GM13976 (cell line): Measurements from ENCODE around the gene ADAMTS10.
A peak's percentile ranks its signal among the peaks of the same experiment; 100 is the strongest.
"Not testable (repeated sequence)": the region's sequence is repeated elsewhere in the genome, so short reads cannot be mapped to it uniquely, and the experiment has no call there.

Experiments used
- DNase-seq: peaks from one replicate; pipeline ENCODE4 v3.0.0; 2012; ENCODE audit warnings: low spot score
- in situ Hi-C: fragments of 300-500 bp; cut with MboI; formaldehyde crosslinking; loops from one replicate; pipeline ENCODE4 v1.12.0; 2022; ENCODE audit warnings: low sequenced_read_pairs, mixed read lengths, inconsistent platforms; ENCODE audit not compliant: unreplicated experiment
- TF ChIP-seq, protein P1 (sequence below): IDR thresholded peaks from 2 replicates; pipeline ENCODE4 v1.5.1; 2012; ENCODE audit warnings: borderline replicate concordance, mild to moderate bottlenecking; ENCODE audit not compliant: insufficient read depth; ENCODE audit errors: extremely low read depth, missing control alignments, control extremely low read depth

Gene ADAMTS10

DNA sequence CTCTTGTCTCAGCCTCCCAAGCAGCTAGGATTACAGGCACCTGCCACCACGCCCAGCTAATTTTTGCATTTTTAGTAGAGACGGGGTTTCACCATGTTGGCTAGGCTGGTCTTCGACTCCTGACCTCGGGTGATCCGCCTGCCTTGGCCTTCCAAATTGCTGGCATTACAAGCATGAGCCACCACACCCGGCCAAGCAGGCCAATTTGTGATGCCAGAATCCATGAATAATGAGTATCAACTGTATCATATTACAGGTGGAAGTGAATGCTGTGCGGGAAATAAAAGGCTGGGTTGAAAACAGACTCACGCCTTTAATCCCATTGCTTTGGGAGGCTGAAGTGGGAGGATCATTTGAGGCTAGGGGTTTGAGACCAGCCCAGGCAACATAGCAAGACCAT is 16.3 kb upstream of the ADAMTS10 start:
- in situ Hi-C loops, result no loop called here

DNA sequence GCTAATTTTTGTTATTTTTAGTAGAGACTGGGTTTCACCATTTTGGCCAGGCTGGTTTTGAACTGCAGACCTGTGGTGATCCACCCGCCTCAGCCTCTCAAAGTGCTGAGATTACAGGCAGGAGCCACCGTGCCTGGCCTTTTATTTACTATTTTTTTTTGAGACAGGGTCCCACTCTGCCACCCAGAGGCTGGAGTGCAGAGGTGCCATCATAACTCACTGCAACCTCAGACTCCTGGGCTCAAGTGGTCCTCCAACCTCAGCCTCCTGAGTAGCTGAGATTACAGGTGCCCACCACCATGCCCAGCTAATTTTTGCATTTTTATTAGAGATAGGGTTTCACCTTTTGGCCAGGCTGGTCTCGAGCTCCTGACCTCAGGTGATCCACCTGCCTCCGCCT is 12.4 kb upstream of the ADAMTS10 start:
- DNase-seq, in situ Hi-C loops: not testable (repeated sequence)

More for the DNA sequence above, 16.3 kb upstream of the ADAMTS10 start:
- TF ChIP-seq, protein P1, sequence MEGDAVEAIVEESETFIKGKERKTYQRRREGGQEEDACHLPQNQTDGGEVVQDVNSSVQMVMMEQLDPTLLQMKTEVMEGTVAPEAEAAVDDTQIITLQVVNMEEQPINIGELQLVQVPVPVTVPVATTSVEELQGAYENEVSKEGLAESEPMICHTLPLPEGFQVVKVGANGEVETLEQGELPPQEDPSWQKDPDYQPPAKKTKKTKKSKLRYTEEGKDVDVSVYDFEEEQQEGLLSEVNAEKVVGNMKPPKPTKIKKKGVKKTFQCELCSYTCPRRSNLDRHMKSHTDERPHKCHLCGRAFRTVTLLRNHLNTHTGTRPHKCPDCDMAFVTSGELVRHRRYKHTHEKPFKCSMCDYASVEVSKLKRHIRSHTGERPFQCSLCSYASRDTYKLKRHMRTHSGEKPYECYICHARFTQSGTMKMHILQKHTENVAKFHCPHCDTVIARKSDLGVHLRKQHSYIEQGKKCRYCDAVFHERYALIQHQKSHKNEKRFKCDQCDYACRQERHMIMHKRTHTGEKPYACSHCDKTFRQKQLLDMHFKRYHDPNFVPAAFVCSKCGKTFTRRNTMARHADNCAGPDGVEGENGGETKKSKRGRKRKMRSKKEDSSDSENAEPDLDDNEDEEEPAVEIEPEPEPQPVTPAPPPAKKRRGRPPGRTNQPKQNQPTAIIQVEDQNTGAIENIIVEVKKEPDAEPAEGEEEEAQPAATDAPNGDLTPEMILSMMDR, result no peak
- DNase-seq, result no peak

DNA sequence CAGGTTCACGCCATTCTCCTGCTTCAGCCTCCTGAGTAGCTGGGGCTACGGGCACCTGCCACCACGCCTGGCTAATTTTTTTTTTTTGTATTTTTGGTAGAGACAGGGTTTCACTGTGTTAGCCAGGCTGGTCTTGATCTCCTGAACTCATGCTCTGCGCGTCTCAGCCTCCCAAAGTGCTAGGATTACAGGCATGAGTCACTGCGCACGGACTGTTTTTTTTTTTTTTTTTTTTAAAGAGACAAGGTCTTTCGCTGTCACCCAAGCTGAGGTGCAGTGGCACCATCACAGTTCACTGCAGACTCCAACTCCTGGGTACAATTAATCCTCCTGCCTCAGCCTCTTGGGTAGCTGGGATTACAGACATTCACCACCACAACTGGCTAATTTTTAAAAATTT is 8.2 kb upstream of the ADAMTS10 start:
- no peak for DNase-seq
- TF ChIP-seq, protein P1, result no peak
- in situ Hi-C loops, result no loop called here

DNA sequence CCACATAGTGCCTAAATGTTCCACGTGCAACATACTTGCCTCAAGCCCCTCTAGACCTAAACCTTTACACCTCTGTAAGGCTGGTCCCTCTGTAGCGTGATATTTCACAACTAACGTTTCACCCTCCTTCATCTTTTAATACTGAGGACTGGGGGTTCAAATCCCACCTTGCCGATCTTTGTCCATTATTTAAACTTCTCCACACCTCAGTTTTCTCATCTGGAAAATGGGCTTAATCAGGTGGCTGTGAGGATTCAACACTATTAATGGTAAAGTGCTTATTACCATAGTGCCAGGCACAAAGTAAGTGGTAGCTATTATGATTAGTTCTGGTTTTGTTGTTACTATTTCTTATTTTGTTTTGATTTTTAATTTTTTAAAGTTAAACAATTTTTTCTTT is 7.5 kb upstream of the ADAMTS10 start:
- in situ Hi-C loops, result no loop called here
- TF ChIP-seq, protein P1, result no peak
- DNase-seq, result no peak

DNA sequence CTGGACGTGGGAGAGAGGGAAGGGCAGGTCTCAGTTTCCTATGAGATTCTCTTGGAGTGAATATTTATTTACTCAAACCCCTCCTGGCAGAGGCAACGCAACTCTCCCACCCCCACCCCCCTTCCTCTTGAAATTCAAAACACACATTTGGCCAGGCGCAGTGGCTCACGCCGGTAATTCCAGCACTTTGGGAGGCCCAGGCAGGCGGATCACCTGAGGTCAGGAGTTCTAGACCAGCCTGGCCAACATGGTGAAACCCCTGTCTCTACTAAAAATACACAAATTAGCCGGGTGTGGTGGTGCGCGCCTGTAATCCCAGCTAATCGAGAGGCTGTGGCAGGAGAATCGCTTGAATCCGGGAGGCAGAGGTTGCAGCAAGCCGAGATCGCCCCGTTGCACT is 6.8 kb upstream of the ADAMTS10 start:
- in situ Hi-C loops, DNase-seq: not testable (repeated sequence)

DNA sequence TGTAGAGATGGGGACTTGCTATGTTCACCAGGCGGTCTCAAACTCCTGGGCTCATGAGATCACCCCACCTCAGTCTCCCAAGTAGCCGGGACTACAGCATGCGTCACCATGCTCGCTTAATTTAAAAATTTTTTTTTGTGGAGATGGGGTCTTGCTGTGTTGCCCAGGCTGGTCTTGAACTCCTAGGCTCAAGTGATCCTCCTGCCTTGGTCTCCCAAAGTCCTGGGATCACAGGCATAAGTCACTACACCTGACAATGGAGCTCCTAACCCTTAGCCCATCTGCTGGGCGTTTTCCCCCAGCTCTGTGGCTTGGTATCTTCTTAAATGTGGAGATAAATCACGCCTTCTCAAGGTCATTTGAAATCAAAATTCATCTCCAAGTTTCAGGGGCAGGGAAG is 6.3 kb upstream of the ADAMTS10 start:
- no peak for DNase-seq
- in situ Hi-C loops, result no loop called here
- TF ChIP-seq, protein P1, result no peak

DNA sequence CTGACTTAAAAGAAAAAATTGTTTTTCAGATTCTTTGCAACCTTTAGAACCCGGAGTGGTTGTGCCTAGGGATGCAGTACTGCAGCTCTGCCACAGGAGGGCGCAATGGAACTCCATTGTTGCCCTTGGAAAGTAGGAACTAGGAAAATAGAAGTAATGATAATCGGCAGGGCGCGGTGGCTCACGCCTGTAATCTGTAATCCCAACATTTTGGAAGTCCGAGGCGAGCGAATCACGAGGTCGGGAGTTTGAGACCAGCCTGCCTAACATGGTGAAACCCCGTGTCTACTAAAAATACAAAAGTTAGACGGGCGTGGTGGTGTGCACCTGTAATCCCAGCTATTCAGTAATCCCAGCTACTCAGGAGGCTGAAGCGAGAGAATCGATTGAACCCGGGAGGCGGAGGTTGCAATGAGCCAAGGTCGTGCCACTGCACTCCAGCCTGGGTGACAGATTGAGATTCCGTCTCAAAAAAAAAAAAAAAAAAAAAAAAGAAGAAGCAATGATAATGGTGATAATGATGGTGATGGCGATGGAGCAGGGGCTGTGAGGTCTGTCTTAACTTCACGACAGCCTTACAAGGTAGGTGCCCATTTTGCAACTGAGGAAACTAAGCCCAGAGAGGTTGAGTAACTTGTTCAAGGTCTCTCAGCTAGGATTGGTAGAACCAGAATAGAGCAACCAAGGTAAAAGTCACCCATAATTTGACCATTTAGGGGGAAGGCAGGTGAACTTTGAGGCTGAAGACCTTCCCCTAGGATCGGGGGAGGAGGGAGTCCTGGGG is 5.5 kb upstream of the ADAMTS10 start:
- DNase-seq, result peak; percentile 67
- TF ChIP-seq, protein P1, result peak; percentile 78
- in situ Hi-C loops, result no loop called here

DNA sequence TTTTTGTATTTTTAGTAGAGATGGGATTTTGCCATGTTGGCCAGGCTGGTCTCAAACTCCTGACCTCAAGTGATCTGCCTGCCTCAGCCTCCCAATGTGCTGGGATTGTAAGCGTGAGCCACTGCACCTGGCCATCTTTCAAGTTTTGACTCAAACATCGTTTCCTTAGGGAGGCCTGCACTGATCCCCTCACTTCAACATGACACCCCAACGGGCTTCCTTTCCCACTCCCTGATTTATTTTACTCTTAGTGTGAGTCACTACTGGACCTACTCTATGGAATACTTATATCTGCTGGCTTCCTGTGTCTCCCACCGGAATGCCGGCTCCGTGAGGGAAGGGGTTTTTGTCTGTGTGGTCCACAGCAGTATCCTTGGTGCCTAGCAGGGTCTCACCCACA is 4.5 kb upstream of the ADAMTS10 start:
- TF ChIP-seq, protein P1, result no peak
- DNase-seq, result no peak
- in situ Hi-C loops, result no loop called here
